PC-9 (cell line): ENCODE data around the gene ZMIZ1. TPM values are rescaled to one million over a fixed set of nuclear protein-coding genes. Genes with fewer than 3 reads are reported as not detected.

Experiments used
- BruUV-seq: library from RNA; stranded (reverse); fragments of 400-500 nt; replicated peaks from 2 replicates; lab custom pipeline; 2021; lab: Mats Ljungman, UMichigan
- CTCF ChIA-PET: fragments of 300-600 bp; sonication (Branson Sonifier 250); formaldehyde crosslinking; loops from one replicate; lab custom pipeline; 2022; ENCODE audit warnings: antibody characterized with exemption; lab: Charles Lee
- POLR2A ChIA-PET: fragments of 300-600 bp; sonication (Branson Sonifier 250); formaldehyde crosslinking; loops from one replicate; lab custom pipeline; 2022; ENCODE audit warnings: antibody characterized with exemption; ENCODE audit not compliant: unreplicated experiment; lab: Charles Lee
- DNase-seq, 2 experiments: peaks; one replicate each; pipeline versions ENCODE4 v3.0.0 to v3.0.0-alpha.2; 2015 to 2022; ENCODE audit warnings: mixed read lengths in 1 of 2
- H2AFZ ChIP-seq: fragments of 200-600 bp; sonication (generic); 2 replicates; pipeline ENCODE4 v1.8.1; 2017; ENCODE audit warnings: antibody characterized with exemption
- H3F3A ChIP-seq: fragments of 200-600 bp; sonication (generic); 2 replicates; pipeline ENCODE4 v1.8.1; 2017; ENCODE audit warnings: antibody characterized with exemption, mild to moderate bottlenecking, low read depth; ENCODE audit not compliant: insufficient read depth
- H3K27ac ChIP-seq: fragments of 200-600 bp; sonication (generic); 2 replicates; pipeline ENCODE4 v1.6.1; 2016; ENCODE audit warnings: mixed run types
- H3K27me3 ChIP-seq: fragments of 200-600 bp; sonication (generic); 2 replicates; pipeline ENCODE4 v1.6.1; 2016; ENCODE audit warnings: low read depth, mixed run types; ENCODE audit not compliant: insufficient read depth
- H3K36me3 ChIP-seq: fragments of 200-600 bp; sonication (generic); 2 replicates; pipeline ENCODE4 v1.6.1; 2016; ENCODE audit warnings: low read depth, mixed run types
- H3K4me1 ChIP-seq: fragments of 200-600 bp; sonication (generic); replicated peaks from 2 replicates; pipeline ENCODE4 v1.6.1; 2016; ENCODE audit warnings: mixed run types; ENCODE audit not compliant: insufficient read depth
- H3K4me2 ChIP-seq: fragments of 200-600 bp; sonication (generic); 2 replicates; pipeline ENCODE4 v1.6.1; 2017; ENCODE audit warnings: mixed run types
- H3K4me3 ChIP-seq: fragments of 200-600 bp; sonication (generic); 2 replicates; pipeline ENCODE4 v1.6.1; 2016; ENCODE audit warnings: mixed run types
- H3K79me2 ChIP-seq: fragments of 200-600 bp; sonication (generic); 2 replicates; pipeline ENCODE4 v1.6.1; 2017; ENCODE audit warnings: low read depth, mixed run types
- H3K9me2 ChIP-seq: fragments of 200-600 bp; sonication (generic); 2 replicates; pipeline ENCODE4 v1.8.1; 2017; ENCODE audit warnings: mild to moderate bottlenecking; ENCODE audit not compliant: insufficient read depth
- H3K9me3 ChIP-seq: fragments of 200-600 bp; sonication (generic); 2 replicates; pipeline ENCODE4 v1.8.1; 2016; ENCODE audit warnings: low read depth; ENCODE audit not compliant: insufficient read depth
- H4K20me1 ChIP-seq: fragments of 200-600 bp; sonication (generic); 2 replicates; pipeline ENCODE4 v1.8.1; 2017; ENCODE audit not compliant: insufficient read depth
- EZH2 ChIP-seq: fragments of 200-600 bp; sonication (generic); IDR thresholded peaks from 2 replicates; pipeline ENCODE4 v1.8.0; 2017; ENCODE audit warnings: antibody characterized with exemption, low read depth
- intact Hi-C: fragments of 100-400 bp; cut with micrococcal nuclease; formaldehyde crosslinking; loops from one replicate; pipeline ENCODE4 v1.10.0; 2022; ENCODE audit not compliant: unreplicated experiment
- total RNA-seq: library from RNA; stranded (reverse); gene quantifications from 2 replicates; pipeline ENCODE4 v1.2.3, GENCODE V29; 2021
- TF ChIP-seq, protein P1 (sequence below): fragments of 200-600 bp; sonication (generic); conservative IDR thresholded peaks from 2 replicates; pipeline ENCODE4 v1.6.1; 2017; ENCODE audit warnings: mixed run types, antibody characterized with exemption, mild to moderate bottlenecking, moderate library complexity

Gene ZMIZ1
- total RNA-seq, 1 experiment from 2014 or later, result 47.6 TPM

DNA sequence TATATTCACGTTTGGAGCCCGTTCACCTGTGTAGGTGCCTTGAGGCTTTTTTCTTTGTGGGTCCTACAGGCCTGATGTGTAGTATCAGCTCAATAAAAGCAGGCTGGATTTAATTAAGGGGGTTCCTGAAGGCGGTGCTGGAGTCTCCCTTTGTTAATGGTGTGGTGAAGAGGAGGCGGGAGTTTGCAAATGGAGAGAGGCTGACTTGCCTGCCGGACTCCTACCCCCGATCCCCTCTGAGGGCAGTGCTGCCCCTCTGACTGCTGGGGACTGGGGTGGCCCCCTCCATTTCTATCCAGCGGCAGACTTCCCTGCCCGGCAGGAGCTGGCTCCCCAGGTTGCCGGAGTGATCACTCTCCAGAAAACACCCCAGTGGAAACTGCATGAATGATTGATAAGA is 45.1 kb downstream of the ZMIZ1 start:
- intact Hi-C loops, result loop anchor here (5.0 kb wide), 1 partner anchor 42 kb away; no protein-coding TSS in a partner anchor

GRCh38 chr10:79115302-79115701 is 46.5 kb downstream of the ZMIZ1 start:
- Histone ChIP-seq H3K4me3 (no peak overlapping the region), H3K4me1 (peaks cover 6% of the 10 kb centered on the region; the same call in 1 of the 2 replicates), H4K20me1 (peaks cover 65% of the 10 kb centered on the region), H3F3A (no peaks in the 10 kb centered on the region), H2AFZ (no peak overlapping the region), H3K9me3 (no peaks in the 10 kb centered on the region), H3K27ac (no peak overlapping the region), H3K9me2 (no peaks in the 10 kb centered on the region), H3K36me3 (no peaks in the 10 kb centered on the region), H3K4me2 (no peak overlapping the region), H3K27me3 (no peaks in the 10 kb centered on the region), H3K79me2 (peaks cover 54% of the 10 kb centered on the region; the same call in 1 of the 2 replicates)
- TF ChIP-seq EZH2, result no peak
- TF ChIP-seq, protein P1, sequence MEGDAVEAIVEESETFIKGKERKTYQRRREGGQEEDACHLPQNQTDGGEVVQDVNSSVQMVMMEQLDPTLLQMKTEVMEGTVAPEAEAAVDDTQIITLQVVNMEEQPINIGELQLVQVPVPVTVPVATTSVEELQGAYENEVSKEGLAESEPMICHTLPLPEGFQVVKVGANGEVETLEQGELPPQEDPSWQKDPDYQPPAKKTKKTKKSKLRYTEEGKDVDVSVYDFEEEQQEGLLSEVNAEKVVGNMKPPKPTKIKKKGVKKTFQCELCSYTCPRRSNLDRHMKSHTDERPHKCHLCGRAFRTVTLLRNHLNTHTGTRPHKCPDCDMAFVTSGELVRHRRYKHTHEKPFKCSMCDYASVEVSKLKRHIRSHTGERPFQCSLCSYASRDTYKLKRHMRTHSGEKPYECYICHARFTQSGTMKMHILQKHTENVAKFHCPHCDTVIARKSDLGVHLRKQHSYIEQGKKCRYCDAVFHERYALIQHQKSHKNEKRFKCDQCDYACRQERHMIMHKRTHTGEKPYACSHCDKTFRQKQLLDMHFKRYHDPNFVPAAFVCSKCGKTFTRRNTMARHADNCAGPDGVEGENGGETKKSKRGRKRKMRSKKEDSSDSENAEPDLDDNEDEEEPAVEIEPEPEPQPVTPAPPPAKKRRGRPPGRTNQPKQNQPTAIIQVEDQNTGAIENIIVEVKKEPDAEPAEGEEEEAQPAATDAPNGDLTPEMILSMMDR, result no peak
- no TSS peak for BruUV-seq
- intact Hi-C loops, result no loop called here
- ChIA-PET CTCF (interaction anchor here (0.7 kb wide), 1 partner anchor 13 kb away, joined by 3 read pairs; no protein-coding TSS in a partner anchor), POLR2A (no interaction called here)
- DNase-seq, result no peak

More for the DNA sequence above, 45.1 kb downstream of the ZMIZ1 start:
- Histone ChIP-seq H3F3A (no peaks in the 10 kb centered on the region), H4K20me1 (peaks cover 68% of the 10 kb centered on the region), H3K36me3 (no peaks in the 10 kb centered on the region), H3K4me3 (no peak overlapping the region), H3K9me2 (no peaks in the 10 kb centered on the region), H3K4me2 (no peak overlapping the region), H3K79me2 (peaks cover 65% of the 10 kb centered on the region; the same call in 1 of the 2 replicates), H3K27me3 (no peaks in the 10 kb centered on the region), H2AFZ (no peak overlapping the region), H3K4me1 (peaks cover 6% of the 10 kb centered on the region; the same call in 1 of the 2 replicates), H3K27ac (no peak overlapping the region), H3K9me3 (no peaks in the 10 kb centered on the region)
- DNase-seq, result no peak
- no TSS peak for BruUV-seq
- TF ChIP-seq, protein P1, result no peak
- no peak for TF ChIP-seq EZH2
- ChIA-PET POLR2A (no interaction called here), CTCF (no interaction called here)

DNA sequence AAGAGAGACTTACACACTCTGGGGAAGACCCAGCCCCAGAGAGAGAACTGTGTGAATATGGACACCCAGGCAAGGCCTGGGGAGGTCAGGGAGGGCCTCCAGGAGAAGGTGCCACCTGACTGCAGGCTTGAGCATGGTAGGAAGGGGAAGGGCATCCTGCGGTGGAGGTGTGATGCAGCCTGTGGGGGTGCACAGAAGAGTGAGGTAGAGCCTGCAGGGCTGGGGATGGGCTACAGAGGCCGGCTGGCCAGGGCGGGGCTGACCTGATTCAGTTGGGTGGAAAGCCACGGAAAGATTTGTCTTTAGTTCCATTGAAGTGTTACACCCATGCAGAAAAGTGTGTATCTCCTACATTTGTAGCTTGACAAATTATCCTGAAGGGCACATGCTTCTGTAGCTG is 47.6 kb downstream of the ZMIZ1 start:
- BruUV-seq, result no TSS peak
- H3K9me2 ChIP-seq, result no peaks in the 10 kb centered on the region
- no peak overlapping the region for H3K27ac ChIP-seq
- no peak overlapping the region for H3K4me3 ChIP-seq
- H3K79me2 ChIP-seq, result peaks cover 48% of the 10 kb centered on the region; the same call in 1 of the 2 replicates
- ChIA-PET CTCF (no interaction called here), POLR2A (no interaction called here)
- no peak overlapping the region for H3K4me2 ChIP-seq
- no peak for DNase-seq
- no peak overlapping the region for H2AFZ ChIP-seq
- no peaks in the 10 kb centered on the region for H3F3A ChIP-seq
- no peaks in the 10 kb centered on the region for H3K9me3 ChIP-seq
- intact Hi-C loops, result no loop called here
- TF ChIP-seq EZH2, result no peak
- TF ChIP-seq, protein P1, result no peak
- no peaks in the 10 kb centered on the region for H3K36me3 ChIP-seq
- no peaks in the 10 kb centered on the region for H3K27me3 ChIP-seq
- H4K20me1 ChIP-seq, result peaks cover 56% of the 10 kb centered on the region
- H3K4me1 ChIP-seq, result peaks cover 6% of the 10 kb centered on the region; the same call in 1 of the 2 replicates
